GM23338 (cell line): ENCODE results near the gene MRPS12. TPM values are rescaled to one million over a fixed set of nuclear protein-coding genes. Genes with fewer than 3 reads are reported as not detected.
"Not testable (repeated sequence)": the region's sequence is repeated elsewhere in the genome, so short reads cannot be mapped to it uniquely, and the experiment has no call there.

ENCODE experiments used
- ATAC-seq: fragments of 200-7000 bp; cut with Tn5 transposase; 3 replicates; pipeline ENCODE4 v1.9.1; 2020
- DNase-seq: peaks from one replicate; pipeline ENCODE4 v3.0.0-alpha.2; 2015; ENCODE audit warnings: low spot score
- H2AFZ ChIP-seq: fragments of 200-600 bp; sonication (generic); 2 replicates; pipeline ENCODE4 v1.8.0; 2016; ENCODE audit warnings: antibody characterized with exemption, mild to moderate bottlenecking, moderate library complexity
- H3F3A ChIP-seq: fragments of 200-600 bp; sonication (generic); replicated peaks from 2 replicates; pipeline ENCODE4 v1.8.0; 2017; ENCODE audit warnings: antibody characterized with exemption, mixed run types, low read depth
- H3K27ac ChIP-seq: fragments of 200-600 bp; sonication (generic); 2 replicates; pipeline ENCODE4 v1.6.1; 2016; ENCODE audit warnings: low read depth
- H3K27me3 ChIP-seq: fragments of 200-600 bp; sonication (generic); 2 replicates; pipeline ENCODE4 v1.8.0; 2016; ENCODE audit warnings: mild to moderate bottlenecking, mixed run types, moderate library complexity; ENCODE audit not compliant: insufficient read depth
- H3K36me3 ChIP-seq: fragments of 200-600 bp; sonication (generic); 2 replicates; pipeline ENCODE4 v1.8.0; 2016; ENCODE audit warnings: mild to moderate bottlenecking; ENCODE audit not compliant: insufficient read depth
- H3K4me1 ChIP-seq: fragments of 200-600 bp; sonication (generic); 2 replicates; pipeline ENCODE4 v1.8.0; 2016; ENCODE audit warnings: mild to moderate bottlenecking, moderate library complexity; ENCODE audit not compliant: insufficient read depth
- H3K4me2 ChIP-seq: fragments of 200-600 bp; sonication (generic); 2 replicates; pipeline ENCODE4 v1.7.1; 2017; ENCODE audit warnings: mixed run types
- H3K4me3 ChIP-seq: fragments of 200-600 bp; sonication (generic); 2 replicates; pipeline ENCODE4 v1.6.1; 2016; ENCODE audit warnings: mixed run types
- H3K79me2 ChIP-seq: fragments of 200-600 bp; sonication (generic); replicated peaks from 2 replicates; pipeline ENCODE4 v1.8.0; 2017; ENCODE audit warnings: mild to moderate bottlenecking; ENCODE audit not compliant: insufficient read depth
- H3K9me2 ChIP-seq: fragments of 200-600 bp; sonication (generic); 2 replicates; pipeline ENCODE4 v1.8.0; 2017; ENCODE audit not compliant: insufficient read depth
- H4K20me1 ChIP-seq: fragments of 200-600 bp; sonication (generic); replicated peaks from 2 replicates; pipeline ENCODE4 v1.8.0; 2017; ENCODE audit warnings: mild to moderate bottlenecking; ENCODE audit not compliant: insufficient read depth
- H3K27ac Mint-ChIP-seq: 2 replicates; pipeline ENCODE4 v1.8.0; 2020; ENCODE audit warnings: inconsistent platforms, mild to moderate bottlenecking, moderate library complexity, mixed read lengths
- H3K27me3 Mint-ChIP-seq: 3 replicates; pipeline ENCODE4 v1.8.0; 2022; ENCODE audit warnings: low read depth, mild to moderate bottlenecking, moderate library complexity, mixed read lengths, inconsistent platforms; ENCODE audit not compliant: insufficient read depth, poor library complexity
- H3K36me3 Mint-ChIP-seq: 3 replicates; pipeline ENCODE4 v1.8.0; 2021; ENCODE audit warnings: low read depth, mild to moderate bottlenecking, inconsistent platforms, moderate library complexity, mixed read lengths
- H3K4me1 Mint-ChIP-seq: 3 replicates; pipeline ENCODE4 v1.8.0; 2020; ENCODE audit warnings: mild to moderate bottlenecking, inconsistent platforms, mixed read lengths
- H3K4me3 Mint-ChIP-seq: 3 replicates; pipeline ENCODE4 v1.8.0; 2021; ENCODE audit warnings: moderate library complexity, mild to moderate bottlenecking, inconsistent platforms, mixed read lengths
- H3K9me3 Mint-ChIP-seq: 3 replicates; pipeline ENCODE4 v1.8.0; 2020; ENCODE audit warnings: moderate library complexity, mild to moderate bottlenecking, inconsistent platforms, mixed read lengths
- CREB1 ChIP-seq: fragments of 250-450 bp; sonication (Bioruptor Pico); IDR thresholded peaks from 2 replicates; pipeline ENCODE4 v1.5.0; 2020; ENCODE audit warnings: low read depth, mild to moderate bottlenecking, moderate library complexity
- ETS1 ChIP-seq: IDR thresholded peaks from 2 replicates; pipeline ENCODE4 v1.6.1; 2016; ENCODE audit warnings: antibody characterized with exemption
- NANOG ChIP-seq: IDR thresholded peaks from 2 replicates; pipeline ENCODE4 v1.6.1; 2016; ENCODE audit warnings: antibody characterized with exemption, borderline replicate concordance
- STAT1 ChIP-seq: IDR thresholded peaks from one replicate; pipeline ENCODE4 v1.6.1; 2016; ENCODE audit warnings: antibody characterized with exemption; ENCODE audit not compliant: unreplicated experiment
- ZNF114 ChIP-seq: fragments of 250-450 bp; sonication (Bioruptor Pico); IDR thresholded peaks from 2 replicates; pipeline ENCODE4 v1.5.0; 2020; ENCODE audit warnings: mild to moderate bottlenecking, moderate library complexity
- ZNF462 ChIP-seq: fragments of 250-450 bp; sonication (Bioruptor Pico); IDR thresholded peaks from 2 replicates; pipeline ENCODE4 v1.5.0; 2020; ENCODE audit warnings: mild to moderate bottlenecking, moderate library complexity
- polyA plus RNA-seq: library from polyadenylated mRNA; unstranded; fragments of >200 nt; fragmentation: Nextera tagmentation; extraction: Ambion mirVana; gene quantifications from 2 replicates; pipeline ENCODE4 v1.2.1, GENCODE V29; 2016
- total RNA-seq: library from RNA; depleted of rRNA; stranded (reverse); fragments of >200 nt; shearing (Covaris generic); gene quantifications from 2 replicates; pipeline ENCODE4 v1.2.3, GENCODE V29; 2014

Gene MRPS12
- total and polyA plus RNA-seq, 2 experiments from 2014 or later: 74.1 to 86.3 TPM

GRCh38 chr19:38964738-38965137 lies 34.0 kb downstream of the MRPS12 start (continued):
- TF ChIP-seq ZNF462 (CRISPR knock-in tag): no peak
- no peak for TF ChIP-seq ETS1
- TF ChIP-seq CREB1 (CRISPR knock-in tag): no peak
- no peak for TF ChIP-seq ZNF114
- no peak for TF ChIP-seq STAT1
- no peak for TF ChIP-seq NANOG

GRCh38 chr19:38966149-38966548 lies 35.4 kb downstream of the MRPS12 start:
- H3K27ac ChIP-seq, H3K27me3 Mint-ChIP-seq, H3K4me1 ChIP-seq, H2AFZ ChIP-seq, H3F3A ChIP-seq, H3K4me2 ChIP-seq, H4K20me1 ChIP-seq, H3K27me3 ChIP-seq, H3K4me1 Mint-ChIP-seq, H3K9me3 Mint-ChIP-seq, H3K36me3 ChIP-seq, H3K9me2 ChIP-seq, DNase-seq, H3K4me3 Mint-ChIP-seq, H3K27ac Mint-ChIP-seq, H3K4me3 ChIP-seq, ATAC-seq: not testable (repeated sequence)
- peaks cover 18% of the 10 kb centered on the region; the same call in 1 of the 2 replicates for H3K79me2 ChIP-seq
- H3K36me3 Mint-ChIP-seq: peaks cover 14% of the 10 kb centered on the region; the same call in 2 of the 3 replicates
